ENCODE data around the gene DDB1. TPM values are rescaled to one million over a fixed set of nuclear protein-coding genes. Genes with fewer than 3 reads are reported as not detected.

The DDB1 gene
- total RNA-seq, 4 donors from 2014 or later, result 105 to 144 (median 127) TPM

DNA sequence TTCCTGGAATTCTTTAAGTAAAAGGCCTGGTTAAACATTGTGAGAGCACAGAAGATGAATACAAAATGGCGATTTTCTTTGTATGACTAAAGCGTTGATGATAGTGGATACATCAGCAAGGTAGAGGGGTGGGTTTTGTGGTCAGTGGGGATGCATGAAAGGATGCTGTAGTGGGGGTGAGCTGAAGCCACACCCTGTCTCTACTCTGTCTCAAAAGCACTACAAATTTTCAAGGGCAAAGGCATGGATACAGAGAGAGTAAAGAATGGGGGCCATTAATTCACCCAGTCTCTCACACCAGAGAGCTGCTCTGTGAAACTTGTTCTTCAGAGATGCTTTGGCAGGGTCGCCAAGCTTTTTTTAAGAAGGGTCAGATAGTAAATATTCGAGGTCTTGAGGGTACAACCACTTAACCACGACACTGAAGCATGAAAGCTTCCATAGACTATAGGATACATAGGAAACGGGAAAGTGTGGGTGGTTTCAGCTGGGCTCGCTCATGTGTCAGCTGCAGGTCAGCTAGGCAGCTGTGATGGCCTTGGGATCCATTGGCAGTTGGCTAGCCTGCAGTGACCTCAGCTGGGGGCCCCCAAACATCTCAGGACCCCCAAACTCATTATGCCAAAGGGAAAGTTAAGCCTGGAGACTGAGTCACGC, 37.6 kb upstream of the DDB1 start:
- TF ChIP-seq CTCF (IDR thresholded peaks at IDR 0.05; ENCODE audit: low read depth), result no peak

GRCh38 chr11:61369372-61370348, 36.8 kb upstream of the DDB1 start:
- no peak for TF ChIP-seq CTCF (IDR thresholded peaks at IDR 0.05; ENCODE audit: low read depth)

DNA sequence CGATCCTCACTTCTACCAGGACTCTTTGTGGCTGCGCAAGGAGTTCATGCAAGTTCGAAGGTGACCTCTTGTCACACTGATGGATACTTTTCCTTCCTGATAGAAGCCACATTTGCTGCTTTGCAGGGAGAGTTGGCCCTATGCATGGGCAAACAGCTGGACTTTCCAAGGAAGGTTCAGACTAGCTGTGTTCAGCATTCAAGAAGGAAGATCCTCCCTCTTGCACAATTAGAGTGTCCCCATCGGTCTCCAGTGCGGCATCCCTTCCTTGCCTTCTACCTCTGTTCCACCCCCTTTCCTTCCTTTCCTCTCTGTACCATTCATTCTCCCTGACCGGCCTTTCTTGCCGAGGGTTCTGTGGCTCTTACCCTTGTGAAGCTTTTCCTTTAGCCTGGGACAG, 35.7 kb upstream of the DDB1 start:
- no peak for TF ChIP-seq CTCF (IDR thresholded peaks at IDR 0.05; ENCODE audit: low read depth)

DNA sequence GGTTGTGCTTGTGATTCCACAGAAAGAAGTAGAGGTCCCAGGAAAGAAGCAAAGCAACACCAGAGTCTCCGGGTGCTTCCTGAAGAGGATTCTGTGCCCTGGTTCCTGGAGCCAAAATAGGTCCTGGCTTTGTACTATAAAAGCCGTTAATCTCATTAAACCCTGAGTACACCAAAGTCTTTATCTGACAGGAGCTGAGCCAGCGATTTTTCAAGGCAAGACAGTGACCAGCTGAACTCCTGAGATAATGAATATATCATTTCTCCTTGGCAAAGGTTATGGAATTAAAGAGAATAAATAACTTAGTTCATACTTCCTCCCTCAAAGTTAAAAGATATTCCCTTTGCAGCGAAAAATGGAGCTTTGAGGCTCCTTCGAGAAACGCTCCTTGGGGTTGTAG, 34.5 kb upstream of the DDB1 start:
- no peak for TF ChIP-seq CTCF (IDR thresholded peaks at IDR 0.05; ENCODE audit: low read depth)

GRCh38 chr11:61364012-61364675, 31.2 kb upstream of the DDB1 start:
- no peak for TF ChIP-seq CTCF (IDR thresholded peaks at IDR 0.05; ENCODE audit: low read depth)

DNA sequence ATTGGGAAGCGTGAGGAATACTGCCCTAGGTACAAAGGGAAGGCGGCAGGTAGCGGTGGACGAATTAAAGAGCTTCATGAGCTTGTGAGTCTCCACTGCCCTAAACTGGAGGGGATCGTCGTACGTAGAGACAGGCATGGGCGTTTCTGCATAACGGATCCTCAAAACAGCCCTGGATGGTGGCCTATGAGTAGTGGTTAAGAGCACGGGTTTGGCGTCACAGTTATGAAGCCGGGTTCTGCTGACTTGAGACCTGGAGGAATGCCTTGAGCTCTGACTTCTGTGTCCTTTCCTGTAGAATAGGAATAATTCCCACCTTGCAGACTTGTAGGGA, 29.6 kb upstream of the DDB1 start:
- TF ChIP-seq CTCF (IDR thresholded peaks at IDR 0.05; ENCODE audit: low read depth), result no peak

Measured in subcutaneous adipose tissue (tissue), 4 donors.